HEK293 (cell line): ENCODE measurements around the gene CD300E.

Experiments
- CTCF ChIA-PET: fragments of 350-600 bp; formaldehyde crosslinking; extraction: SDS; loops from one replicate; lab custom pipeline; 2021; ENCODE audit warnings: antibody characterized with exemption; lab: Yijun Ruan, JAX
- POLR2A ChIA-PET: fragments of 300-600 bp; formaldehyde crosslinking; extraction: SDS; loops from one replicate; lab custom pipeline; 2020; ENCODE audit warnings: antibody characterized with exemption, inconsistent platforms; lab: Yijun Ruan, JAX
- H3K27ac ChIP-seq: fragments of 200-500 bp; sonication (Bioruptor generic); 2 replicates; pipeline ENCODE4 v1.5.1; 2014; ENCODE audit warnings: low read depth, low read length, control low read depth, inconsistent platforms; ENCODE audit errors: extremely low read depth
- H3K36me3 ChIP-seq, 2 experiments: fragments of 200-500 bp in 1 of 2; sonication (Bioruptor generic) in 1 of 2; 1 replicate in 1 of 2; 2 replicates in 1 of 2; pipeline ENCODE4 v1.5.1; 2014 to 2017; ENCODE audit warnings: inconsistent platforms in 2 of 2, low read length in 2 of 2; ENCODE audit not compliant: control insufficient read depth in 2 of 2, insufficient read depth in 1 of 2
- H3K4me1 ChIP-seq: fragments of 200-500 bp; sonication (Bioruptor generic); 2 replicates; pipeline ENCODE4 v1.5.1; 2014; ENCODE audit warnings: mild to moderate bottlenecking, low read length, inconsistent platforms; ENCODE audit not compliant: control insufficient read depth, insufficient read depth
- H3K4me3 ChIP-seq: 2 replicates; pipeline ENCODE4 v1.5.1; 2011; ENCODE audit warnings: low read depth, mild to moderate bottlenecking, control low read depth, low read length, moderate library complexity
- H3K9me3 ChIP-seq: fragments of 200-500 bp; sonication (Bioruptor generic); 2 replicates; pipeline ENCODE4 v1.5.1; 2014; ENCODE audit warnings: low read depth, low read length, inconsistent platforms; ENCODE audit not compliant: control insufficient read depth, insufficient read depth
- GLI2 ChIP-seq: fragments of 450-650 bp; formaldehyde crosslinking; IDR thresholded peaks from 2 replicates; pipeline ENCODE4; 2017; ENCODE audit warnings: missing biosample characterization, missing genetic modification characterization, low read depth, borderline replicate concordance
- KLF16 ChIP-seq: fragments of 450-650 bp; formaldehyde crosslinking; IDR thresholded peaks from 2 replicates; pipeline ENCODE4 v1.5.1; 2017; ENCODE audit warnings: missing biosample characterization, missing genetic modification characterization
- PRDM6 ChIP-seq: fragments of 450-650 bp; formaldehyde crosslinking; IDR thresholded peaks from 2 replicates; pipeline ENCODE4 v1.5.1; 2017; ENCODE audit warnings: missing biosample characterization, missing genetic modification characterization
- RBAK ChIP-seq: fragments of 450-650 bp; formaldehyde crosslinking; IDR thresholded peaks from 2 replicates; pipeline ENCODE4 v1.5.1; 2016; ENCODE audit warnings: missing biosample characterization, missing genetic modification characterization
- TRIM28 ChIP-seq: IDR thresholded peaks from 2 replicates; pipeline ENCODE4 v1.6.1; 2011; ENCODE audit warnings: low read length, control low read depth, borderline replicate concordance
- ZBTB20 ChIP-seq: fragments of 450-650 bp; formaldehyde crosslinking; IDR thresholded peaks from 2 replicates; pipeline ENCODE4 v1.5.1; 2016; ENCODE audit warnings: missing biosample characterization, missing genetic modification characterization
- ZBTB48 ChIP-seq: fragments of 450-650 bp; formaldehyde crosslinking; IDR thresholded peaks from 2 replicates; pipeline ENCODE4 v1.5.1; 2016; ENCODE audit warnings: missing biosample characterization, missing genetic modification characterization
- ZFP37 ChIP-seq: fragments of 450-650 bp; formaldehyde crosslinking; IDR thresholded peaks from 2 replicates; pipeline ENCODE4 v1.5.1; 2016; ENCODE audit warnings: missing biosample characterization, missing genetic modification characterization
- ZNF10 ChIP-seq: fragments of 450-650 bp; formaldehyde crosslinking; IDR thresholded peaks from 2 replicates; pipeline ENCODE4 v1.5.1; 2017; ENCODE audit warnings: missing biosample characterization, missing genetic modification characterization
- ZNF2 ChIP-seq: fragments of 450-650 bp; formaldehyde crosslinking; IDR thresholded peaks from 2 replicates; pipeline ENCODE4 v1.5.1; 2016; ENCODE audit warnings: missing biosample characterization, missing genetic modification characterization
- ZNF202 ChIP-seq: fragments of 450-650 bp; formaldehyde crosslinking; IDR thresholded peaks from 2 replicates; pipeline ENCODE4 v1.5.1; 2016; ENCODE audit warnings: missing biosample characterization, missing genetic modification characterization, borderline replicate concordance
- ZNF23 ChIP-seq: fragments of 450-650 bp; formaldehyde crosslinking; IDR thresholded peaks from 2 replicates; pipeline ENCODE4 v1.5.1; 2016; ENCODE audit warnings: missing biosample characterization, missing genetic modification characterization, borderline replicate concordance
- ZNF416 ChIP-seq: fragments of 450-650 bp; formaldehyde crosslinking; IDR thresholded peaks from 2 replicates; pipeline ENCODE4 v1.5.1; 2016; ENCODE audit warnings: missing biosample characterization, missing genetic modification characterization
- ZNF449 ChIP-seq: fragments of 450-650 bp; formaldehyde crosslinking; IDR thresholded peaks from 2 replicates; pipeline ENCODE4 v1.5.1; 2017; ENCODE audit warnings: missing biosample characterization, mild to moderate bottlenecking, missing genetic modification characterization, moderate library complexity
- ZNF692 ChIP-seq: fragments of 450-650 bp; formaldehyde crosslinking; IDR thresholded peaks from 2 replicates; pipeline ENCODE4 v1.5.1; 2016; ENCODE audit warnings: missing biosample characterization, missing genetic modification characterization
- ZNF830 ChIP-seq: fragments of 450-650 bp; IDR thresholded peaks from 2 replicates; pipeline ENCODE4 v1.5.0; 2018; ENCODE audit warnings: missing biosample characterization, missing genetic modification characterization, low read depth, mild to moderate bottlenecking, moderate library complexity
- ZNF837 ChIP-seq: fragments of 450-650 bp; formaldehyde crosslinking; IDR thresholded peaks from 2 replicates; pipeline ENCODE4 v1.5.1; 2016; ENCODE audit warnings: missing biosample characterization, missing genetic modification characterization
- ZSCAN18 ChIP-seq: fragments of 450-650 bp; formaldehyde crosslinking; IDR thresholded peaks from 2 replicates; pipeline ENCODE4 v1.5.1; 2016; ENCODE audit warnings: missing biosample characterization, missing genetic modification characterization
- ZSCAN23 ChIP-seq: fragments of 450-650 bp; formaldehyde crosslinking; IDR thresholded peaks from 2 replicates; pipeline ENCODE4 v1.5.1; 2016; ENCODE audit warnings: missing biosample characterization, missing genetic modification characterization

The CD300E gene

GRCh38 chr17:74585711-74586110, 37.8 kb downstream of the CD300E start (continued):
- TF ChIP-seq ZNF692 (tag by site-specific recombination) = no peak
- no peak for TF ChIP-seq ZNF416 (tag by site-specific recombination)
- no peak for TF ChIP-seq ZNF202 (tag by site-specific recombination)
- no peak for TF ChIP-seq KLF16 (tag by site-specific recombination)
- no peak for TF ChIP-seq TRIM28
- no peak for TF ChIP-seq ZNF449 (tag by site-specific recombination)
- no peak for TF ChIP-seq GLI2

GRCh38 chr17:74584292-74585060, 39.1 kb downstream of the CD300E start:
- Histone ChIP-seq H3K36me3 (no peaks in the 10 kb centered on the region), H3K4me1 (no peaks in the 10 kb centered on the region), H3K4me3 (no peak overlapping the region), H3K9me3 (no peaks in the 10 kb centered on the region), H3K27ac (no peak overlapping the region)
- ChIA-PET POLR2A (no interaction called here), CTCF (interaction anchor here (0.7 kb wide), 1 partner anchor 19 kb away, joined by 6 read pairs; no protein-coding TSS in a partner anchor)
- TF ChIP-seq ZNF2 (no peak), ZNF23 (no peak), ZNF837 (tag by site-specific recombination) (no peak), ZBTB48 (no peak), PRDM6 (tag by site-specific recombination) (no peak), RBAK (tag by site-specific recombination) (no peak), ZNF10 (tag by site-specific recombination) (no peak)

GRCh38 chr17:74582633-74583032, 40.9 kb downstream of the CD300E start:
- CTCF ChIA-PET = interaction anchor here (0.7 kb wide), 1 partner anchor 16 kb away, joined by 5 read pairs; no protein-coding TSS in a partner anchor
- Histone ChIP-seq H3K36me3 (no peaks in the 10 kb centered on the region), H3K9me3 (no peaks in the 10 kb centered on the region), H3K27ac (no peak overlapping the region)
- POLR2A ChIA-PET = no interaction called here
- TF ChIP-seq ZNF830 (tag by site-specific recombination) = no peak
- no peak for TF ChIP-seq ZSCAN18
- TF ChIP-seq ZFP37 = no peak
- TF ChIP-seq ZSCAN23 (tag by site-specific recombination) = no peak
- TF ChIP-seq ZBTB20 = no peak
- TF ChIP-seq, all 188 proteins: peak for 0
- no peaks in the 10 kb centered on the region for H3K4me1 ChIP-seq
- no peak overlapping the region for H3K4me3 ChIP-seq
